NCI-H524 (cell line): ENCODE results near the gene COIL.

Experiments
- DNase-seq, 2 experiments: peaks; one replicate each; lab custom pipeline; 2025; lab: John Stamatoyannopoulos, UW

COIL gene

GRCh38 chr17:56935461-56935860, 25.4 kb downstream of the COIL start:
- DNase-seq, result no peak

- no peak for DNase-seq
Measured at GRCh38 chr17:56934280-56934679, 26.6 kb downstream of the COIL start.

- DNase-seq, result no peak
Measured at GRCh38 chr17:56933868-56934267, 27.0 kb downstream of the COIL start.

DNA sequence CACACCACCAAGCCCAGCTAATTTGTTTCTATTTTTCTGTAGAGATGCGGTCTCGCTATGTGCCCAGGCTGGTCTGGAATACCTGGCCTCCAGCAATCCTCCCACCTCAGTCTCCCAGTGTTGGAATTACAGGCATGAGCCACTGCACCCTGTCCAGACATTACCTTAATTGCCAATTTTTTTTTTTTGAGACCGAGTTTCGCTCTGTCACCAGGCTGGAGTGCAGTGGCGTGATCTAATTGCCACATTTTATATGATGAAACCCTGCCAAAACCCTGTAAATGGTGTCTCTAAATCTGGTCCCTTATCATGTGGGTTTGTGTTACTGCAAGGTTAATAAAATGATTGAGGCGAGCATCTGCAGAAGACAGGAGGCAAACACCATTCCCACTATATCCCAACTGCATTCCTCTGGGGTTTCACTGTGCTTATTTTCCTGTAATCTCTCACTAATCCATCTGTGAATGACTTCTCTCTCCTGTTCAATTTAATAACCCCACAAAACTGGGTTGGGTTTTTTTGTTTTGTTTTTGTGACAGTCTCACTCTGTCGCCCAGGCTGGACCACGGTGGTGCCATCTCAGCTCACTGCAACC, 27.6 kb downstream of the COIL start:
- DNase-seq, result no peak

DNA sequence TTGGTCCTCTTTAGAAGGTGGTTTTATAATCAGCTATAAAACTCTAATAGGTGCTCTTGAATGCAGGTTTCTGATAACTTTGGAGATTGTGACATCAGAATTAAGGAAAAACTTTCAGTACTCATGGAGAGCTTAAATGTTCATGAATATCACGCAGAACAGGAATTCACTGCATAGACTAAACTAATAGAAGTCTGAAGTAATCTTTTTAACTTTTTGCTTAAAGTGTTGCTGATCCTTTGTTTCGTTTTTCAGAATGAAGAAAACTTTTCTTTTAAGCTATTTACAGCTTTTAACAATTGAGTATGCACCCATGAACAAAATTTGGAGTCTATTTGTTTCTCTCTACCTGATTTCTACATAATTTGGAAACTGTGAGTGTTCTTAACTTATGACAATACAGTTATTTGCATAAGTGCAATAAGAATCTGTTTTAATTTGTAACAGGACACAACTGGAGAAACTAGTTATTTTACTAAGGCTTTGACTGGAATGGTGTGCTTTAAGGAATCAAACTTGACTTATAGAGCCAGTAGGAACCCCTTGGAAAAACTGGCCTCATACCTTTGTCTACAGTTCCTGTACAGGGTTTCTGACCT, 30.0 kb downstream of the COIL start:
- DNase-seq, result no peak

- no peak for DNase-seq
Measured at GRCh38 chr17:56929362-56929969, 31.4 kb downstream of the COIL start.

- no peak for DNase-seq
Measured at GRCh38 chr17:56928586-56928985, 32.3 kb downstream of the COIL start.

GRCh38 chr17:56926704-56927103, 34.1 kb downstream of the COIL start:
- no peak for DNase-seq

GRCh38 chr17:56926270-56926669, 34.6 kb downstream of the COIL start:
- no peak for DNase-seq

DNA sequence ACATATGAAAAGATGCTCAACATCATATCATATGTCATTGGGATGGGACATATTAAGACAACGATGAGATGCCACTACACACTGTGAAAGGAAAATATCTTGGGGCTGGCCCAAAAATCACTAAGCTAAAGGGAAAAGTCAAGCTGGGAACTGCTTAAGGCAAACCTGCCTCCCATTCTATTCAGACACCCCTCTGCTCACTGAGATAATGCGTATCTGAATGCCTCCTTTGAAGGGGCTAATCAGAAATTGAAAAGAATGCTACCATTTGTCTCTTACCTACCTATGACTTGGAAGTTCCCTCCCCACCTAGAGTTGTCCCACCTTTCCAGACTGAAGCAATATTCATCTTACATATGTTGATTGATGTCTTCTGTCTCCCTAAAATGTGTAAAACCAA, 35.8 kb downstream of the COIL start:
- no peak for DNase-seq

GRCh38 chr17:56919717-56920116, 41.1 kb downstream of the COIL start:
- no peak for DNase-seq

GRCh38 chr17:56918916-56919315, 41.9 kb downstream of the COIL start:
- DNase-seq, result no peak

- no peak for DNase-seq
Measured at GRCh38 chr17:56917559-56918296, 43.1 kb downstream of the COIL start.

- peak in 1 of 2 experiments; percentile 43 for DNase-seq
Measured at GRCh38 chr17:56914581-56915273, 46.1 kb downstream of the COIL start.

- DNase-seq, result peak; percentile 79 to 84
Measured at GRCh38 chr17:56913867-56914580, 46.8 kb downstream of the COIL start, which contains the start of gene TRIM25. Gene TRIM25 (minus strand): TSS chr17:56914049. CDS start chr17:56913988, 61 bp downstream.

- DNase-seq, result peak; percentile 48 to 60
Measured at GRCh38 chr17:56913353-56913866, 47.4 kb downstream of the COIL start.

DNA sequence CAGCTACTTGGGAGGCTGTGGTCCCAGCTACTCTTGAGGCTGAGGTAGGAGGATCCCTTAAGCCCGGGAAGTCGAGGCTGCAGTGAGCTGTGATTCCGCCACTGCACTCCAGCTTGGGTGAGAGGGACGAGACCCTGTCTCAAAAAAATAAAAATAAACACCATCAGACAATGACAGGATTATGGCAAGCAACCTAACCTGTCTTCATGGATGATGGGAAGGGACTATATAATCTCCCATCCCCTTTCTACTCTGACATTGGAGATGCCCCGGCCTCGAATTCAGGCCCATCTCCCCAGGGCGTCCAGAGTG, 47.9 kb downstream of the COIL start:
- DNase-seq, result no peak

DNA sequence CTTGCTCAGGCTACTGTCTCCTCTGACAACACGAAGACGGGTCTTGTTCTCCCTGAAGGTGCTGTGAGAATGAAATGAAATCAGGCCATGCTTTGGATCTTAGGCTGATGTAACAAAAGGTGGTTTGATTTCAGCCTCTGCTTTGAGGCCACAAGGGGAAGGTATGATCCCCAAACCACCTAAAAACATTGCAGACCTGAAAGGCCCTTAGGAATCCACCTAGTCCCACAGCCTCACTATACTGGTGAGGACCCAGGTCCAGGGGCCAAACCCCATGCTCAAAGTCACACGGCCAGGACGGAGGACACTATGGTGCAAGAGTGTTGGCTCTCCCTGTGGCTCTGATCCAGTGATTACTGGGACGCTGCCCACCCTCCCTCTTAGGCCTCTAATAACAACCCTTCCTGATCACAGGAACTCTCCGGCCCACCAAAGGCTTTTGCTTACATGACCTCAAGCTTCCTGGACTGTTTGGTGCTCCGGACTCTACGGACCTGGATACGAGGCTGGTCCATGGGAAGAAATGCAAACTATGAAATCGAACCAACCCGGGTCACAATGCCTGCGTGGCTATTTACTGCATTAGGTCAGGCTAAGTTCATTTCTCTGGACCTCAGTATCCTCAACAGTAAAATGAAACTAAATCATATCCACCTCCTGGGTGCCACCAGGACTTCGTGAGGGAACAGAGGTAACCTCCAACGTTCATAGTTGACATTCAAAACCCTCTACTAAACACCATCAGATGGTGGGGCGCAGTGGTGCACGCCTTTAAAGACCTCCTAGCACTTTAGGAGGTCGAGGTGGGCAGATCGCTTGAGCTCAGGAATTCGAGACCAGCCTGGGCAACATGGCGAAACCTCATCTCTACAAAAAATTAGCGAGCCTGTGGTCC, 48.5 kb downstream of the COIL start:
- DNase-seq, result no peak

GRCh38 chr17:56910509-56911235, 50.2 kb downstream of the COIL start:
- DNase-seq, result peak in 1 of 2 experiments; percentile 10
